ELR (cell line): ENCODE results near the gene FOXK2.

Source experiments
- DNase-seq: peaks from one replicate; pipeline ENCODE4 v3.0.0-alpha.2; 2015; ENCODE audit warnings: low read depth

FOXK2 gene

GRCh38 chr17:82518826-82519810, at the start of gene FOXK2:
FOXK2 (plus strand) TSS chr17:82519732; CDS start chr17:82519889, 157 bp downstream.
- DNase-seq = peak; percentile 97

GRCh38 chr17:82470065-82470464, 49.5 kb upstream of the FOXK2 start:
- no peak for DNase-seq

- no peak for DNase-seq
These were observed 45.1 kb upstream of the FOXK2 start for GRCh38 chr17:82474223-82475010.

GRCh38 chr17:82475458-82475857, 44.1 kb upstream of the FOXK2 start:
- peak; percentile 31 for DNase-seq

- no peak for DNase-seq
These were observed 41.6 kb upstream of the FOXK2 start for GRCh38 chr17:82477934-82478333.

GRCh38 chr17:82479602-82480001, 39.9 kb upstream of the FOXK2 start:
- no peak for DNase-seq

GRCh38 chr17:82480318-82480717, 39.2 kb upstream of the FOXK2 start:
- no peak for DNase-seq

GRCh38 chr17:82483204-82483660, 36.3 kb upstream of the FOXK2 start:
- DNase-seq = no peak

- no peak for DNase-seq
These were observed 35.7 kb upstream of the FOXK2 start for GRCh38 chr17:82483836-82484235.

GRCh38 chr17:82486231-82487094, 33.1 kb upstream of the FOXK2 start:
- DNase-seq = no peak

- no peak for DNase-seq
These were observed 31.6 kb upstream of the FOXK2 start for GRCh38 chr17:82487910-82488309.

GRCh38 chr17:82489117-82489516, 30.4 kb upstream of the FOXK2 start:
- peak; percentile 69 for DNase-seq

- DNase-seq = no peak
These were observed 29.6 kb upstream of the FOXK2 start for GRCh38 chr17:82489851-82490511.

GRCh38 chr17:82490512-82491195, 28.9 kb upstream of the FOXK2 start:
- DNase-seq = no peak

GRCh38 chr17:82491196-82491530, 28.4 kb upstream of the FOXK2 start:
- DNase-seq = no peak

GRCh38 chr17:82491533-82491932, 28.0 kb upstream of the FOXK2 start:
- DNase-seq = no peak

- DNase-seq = peak; percentile 89
These were observed 26.8 kb upstream of the FOXK2 start for GRCh38 chr17:82492643-82493225.

- peak; percentile 57 for DNase-seq
These were observed 26.2 kb upstream of the FOXK2 start for GRCh38 chr17:82493226-82493781.

GRCh38 chr17:82494236-82495055, 25.1 kb upstream of the FOXK2 start:
- peak; percentile 99 for DNase-seq
